ENCODE measurements around the gene RAP1GAP2. TPM values are rescaled to one million over a fixed set of nuclear protein-coding genes. Genes with fewer than 3 reads are reported as not detected.

Gene RAP1GAP2
- total RNA-seq, 1 experiment from 2014 or later: 2.0 TPM

Small RNA genes lying within 50 kb of the gene (small RNA-seq; reads per million reads assigned to genes)
- 0 reads per million in 2 experiments for gene MIR1253
- 0 reads per million in 2 experiments for gene hsa-mir-1253

Other genes with a start within 250 kb of the RAP1GAP2 start
- gene PAFAH1B1, start 202.8 kb upstream of the RAP1GAP2 start, total RNA-seq (2014; rRNA removed; shearing (Covaris generic)): 110 and 114 TPM in 2 replicates
- gene CLUH, start 84.7 kb upstream of the RAP1GAP2 start, total RNA-seq (2014; rRNA removed; shearing (Covaris generic)): 56.1 and 63.6 TPM in 2 replicates
- 0.29 and 0.58 TPM in 2 replicates for gene CCDC92B, start 46.8 kb upstream of the RAP1GAP2 start, total RNA-seq (2014; rRNA removed; shearing (Covaris generic))

Data from SK-MEL-5 (cell line).